Right forelimb (tissue), 1 donor: Measurements from ENCODE around the gene C22orf31.

ENCODE experiments used
- DNase-seq: peaks from one replicate; pipeline ENCODE4 v3.0.0-alpha.2; 2018

C22orf31 gene

DNA sequence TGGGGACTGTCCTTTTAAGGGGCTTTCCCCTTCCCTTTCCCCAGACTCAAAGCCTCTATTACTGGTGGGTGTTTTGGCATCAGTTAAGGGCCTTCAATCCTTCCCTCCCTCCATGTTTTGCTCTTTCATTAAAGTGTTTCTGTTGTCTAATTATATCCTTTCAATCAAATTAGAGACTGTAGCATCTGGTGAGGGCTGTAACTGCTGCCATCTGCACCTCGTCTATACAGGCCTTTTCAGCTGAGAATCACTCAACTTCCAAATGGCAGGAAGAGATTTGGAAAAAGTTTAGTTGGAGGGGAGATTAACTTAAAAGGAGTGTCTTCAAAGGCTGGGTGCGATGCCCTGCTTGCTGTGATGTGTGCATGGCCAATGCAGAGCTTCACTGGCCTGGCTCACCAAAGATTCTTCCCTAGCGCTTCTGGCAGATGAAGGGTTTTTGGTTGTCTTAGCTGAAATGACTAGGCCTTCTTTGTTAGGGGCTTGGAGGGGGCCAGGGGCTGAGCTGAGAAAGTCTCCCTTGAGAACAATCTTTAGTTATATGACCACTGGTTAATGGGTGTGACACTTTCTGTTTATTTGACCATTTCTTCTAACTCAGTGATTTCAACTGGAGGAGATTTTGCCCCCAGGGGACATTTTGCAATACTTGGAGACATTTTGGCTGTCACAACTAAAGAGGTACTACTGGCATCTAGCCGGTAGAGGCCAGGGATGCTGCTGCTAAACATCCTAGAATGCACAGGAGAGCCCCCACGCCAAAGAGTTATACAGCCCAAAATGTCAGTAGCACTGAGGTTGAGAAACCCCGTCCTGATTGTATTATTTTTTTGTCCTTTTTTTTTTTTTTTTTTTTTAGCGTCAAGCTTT lies 18.7 kb upstream of the C22orf31 start:
- DNase-seq: no peak

DNA sequence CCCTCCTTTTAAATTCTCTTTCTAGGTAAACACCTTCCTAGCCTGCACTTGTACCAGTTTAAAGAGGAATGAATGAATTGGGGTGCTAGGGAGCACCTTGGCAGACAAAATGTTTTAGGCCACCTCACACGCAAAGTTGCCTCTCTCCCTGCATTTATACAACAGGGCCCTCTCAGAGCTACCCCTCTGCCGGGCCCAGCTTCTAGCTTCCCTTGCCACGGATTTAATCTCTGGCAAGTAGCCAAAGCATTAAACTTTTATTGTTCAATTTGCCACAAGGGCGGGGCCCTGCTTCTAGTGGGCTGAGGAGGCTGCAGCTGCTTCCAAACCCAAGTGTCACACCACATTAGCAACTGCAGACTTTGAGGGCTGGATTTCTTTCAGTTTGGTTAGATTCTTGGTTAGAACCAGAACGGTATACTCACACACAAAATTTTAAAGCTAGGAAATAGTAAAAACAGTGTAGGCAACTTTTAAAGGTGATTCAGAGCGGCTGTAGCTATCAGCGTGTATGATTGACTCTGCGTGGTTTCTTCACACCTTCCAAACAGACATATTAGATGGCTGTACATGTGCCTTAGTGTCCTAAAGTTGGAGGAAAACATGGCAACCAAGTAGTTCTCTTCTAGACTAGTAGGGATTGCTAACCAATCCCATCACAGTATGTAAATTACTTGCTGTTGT lies 17.7 kb upstream of the C22orf31 start:
- DNase-seq: no peak

DNA sequence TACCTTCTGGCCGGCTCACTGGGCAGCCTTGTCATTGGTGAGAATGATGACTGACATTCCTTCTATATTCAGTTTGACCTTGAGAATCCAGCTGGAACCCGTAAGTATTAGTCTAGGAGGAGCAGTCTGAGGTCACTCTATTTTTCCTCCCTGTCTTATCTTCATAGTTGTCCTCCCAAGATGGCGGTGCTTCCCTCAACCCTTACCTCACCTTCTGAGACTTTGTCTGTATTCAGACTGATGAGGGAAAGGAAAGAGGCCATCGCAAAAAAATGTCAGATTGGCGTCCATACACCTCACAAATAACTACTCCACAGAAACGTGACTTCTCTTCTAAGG lies 17.2 kb upstream of the C22orf31 start:
- no peak for DNase-seq

DNA sequence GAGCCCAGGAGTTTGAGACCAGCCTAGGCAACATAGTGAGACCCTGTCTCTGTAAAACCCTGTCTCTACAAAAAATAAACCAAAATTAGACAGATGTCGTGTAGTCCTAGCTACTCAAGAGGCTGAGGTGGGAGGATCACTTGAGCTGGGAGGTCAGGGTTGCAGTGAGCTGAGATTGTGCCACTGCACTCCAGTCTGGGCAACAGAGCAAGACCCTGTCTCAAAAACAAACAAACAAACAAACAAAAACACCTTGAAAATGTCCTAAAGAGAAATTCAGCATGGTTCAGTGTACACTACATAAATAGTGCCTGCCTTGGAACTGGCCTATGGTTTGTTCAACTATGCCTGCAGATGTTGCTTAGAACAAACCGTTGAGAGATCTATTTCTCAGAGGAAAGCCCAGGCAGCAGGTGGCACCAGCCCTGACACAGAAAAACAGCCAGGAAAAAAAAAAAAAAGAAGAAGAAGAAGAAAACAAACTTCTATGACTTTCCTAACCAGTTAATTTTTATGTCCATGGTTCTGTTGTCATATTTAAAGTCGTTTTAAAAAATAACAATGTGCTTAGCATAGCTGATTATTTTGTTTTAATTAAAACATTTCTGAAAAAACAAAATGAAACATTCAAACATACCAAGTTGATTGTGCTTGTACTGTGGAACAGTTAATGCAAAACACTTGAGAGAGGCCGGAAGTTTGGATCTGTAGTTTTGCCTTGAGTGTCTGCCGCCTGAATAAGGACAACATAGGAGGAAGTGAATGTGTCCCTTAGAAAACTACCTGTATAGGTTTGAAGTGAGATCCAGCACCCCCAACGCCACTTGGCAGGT lies 16.6 kb upstream of the C22orf31 start:
- no peak for DNase-seq

DNA sequence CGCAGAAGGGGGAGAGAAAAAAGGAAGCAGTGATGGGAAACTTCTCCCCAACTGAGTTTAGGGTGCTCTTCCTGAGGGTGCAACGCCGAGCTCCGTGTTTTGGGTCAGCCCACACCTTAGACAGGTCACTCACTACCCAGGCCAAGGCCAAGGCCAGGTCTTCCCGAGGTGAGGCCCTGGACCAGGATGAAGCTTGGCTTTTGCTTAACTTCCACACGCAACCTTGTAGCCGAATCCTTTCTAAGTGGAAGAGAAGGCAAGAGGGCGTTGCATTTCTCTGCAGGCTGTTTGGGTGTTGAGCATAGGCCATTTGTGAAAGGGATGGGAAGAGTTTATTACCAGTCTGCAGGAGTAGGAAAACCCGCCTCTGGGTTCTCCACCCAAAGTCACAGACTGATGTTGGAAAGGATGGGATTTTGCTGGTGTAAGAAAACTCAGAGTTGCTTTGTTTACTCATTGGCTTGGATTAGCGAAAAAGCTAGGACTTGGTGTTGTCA lies 12.7 kb upstream of the C22orf31 start:
- DNase-seq: no peak

DNA sequence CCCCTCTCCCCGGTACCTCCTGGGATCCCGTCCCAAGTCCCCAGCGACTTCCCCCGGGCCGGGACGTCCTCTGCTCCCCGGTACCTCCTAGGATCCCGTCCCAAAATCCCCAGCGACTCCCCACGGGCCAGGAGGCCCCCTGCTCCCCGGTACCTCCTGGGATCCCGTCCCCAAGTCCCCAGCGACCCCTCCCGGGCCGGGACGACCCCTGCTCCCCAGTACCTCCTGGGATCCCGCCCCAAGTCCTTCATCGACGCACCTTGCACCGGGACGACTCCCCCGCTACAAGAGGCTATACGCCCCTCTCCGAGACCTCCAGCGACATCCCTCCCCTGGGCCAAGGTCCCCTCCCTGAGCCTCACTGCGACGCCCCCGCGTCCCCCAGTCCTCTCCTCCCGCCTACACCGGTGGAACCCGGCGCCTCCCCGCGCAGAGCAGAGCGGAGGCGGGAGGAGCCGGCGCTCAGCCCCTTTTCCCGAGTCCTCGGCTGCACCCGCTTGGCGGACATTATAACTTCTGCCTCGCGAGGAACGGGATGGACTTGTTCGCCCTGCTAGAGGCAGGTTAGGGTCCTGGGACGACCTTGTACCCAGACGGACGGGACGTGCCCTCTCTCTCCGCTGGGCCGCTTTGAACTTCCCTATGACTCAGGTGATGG lies 12.1 kb upstream of the C22orf31 start:
- DNase-seq: peak; percentile 61

DNA sequence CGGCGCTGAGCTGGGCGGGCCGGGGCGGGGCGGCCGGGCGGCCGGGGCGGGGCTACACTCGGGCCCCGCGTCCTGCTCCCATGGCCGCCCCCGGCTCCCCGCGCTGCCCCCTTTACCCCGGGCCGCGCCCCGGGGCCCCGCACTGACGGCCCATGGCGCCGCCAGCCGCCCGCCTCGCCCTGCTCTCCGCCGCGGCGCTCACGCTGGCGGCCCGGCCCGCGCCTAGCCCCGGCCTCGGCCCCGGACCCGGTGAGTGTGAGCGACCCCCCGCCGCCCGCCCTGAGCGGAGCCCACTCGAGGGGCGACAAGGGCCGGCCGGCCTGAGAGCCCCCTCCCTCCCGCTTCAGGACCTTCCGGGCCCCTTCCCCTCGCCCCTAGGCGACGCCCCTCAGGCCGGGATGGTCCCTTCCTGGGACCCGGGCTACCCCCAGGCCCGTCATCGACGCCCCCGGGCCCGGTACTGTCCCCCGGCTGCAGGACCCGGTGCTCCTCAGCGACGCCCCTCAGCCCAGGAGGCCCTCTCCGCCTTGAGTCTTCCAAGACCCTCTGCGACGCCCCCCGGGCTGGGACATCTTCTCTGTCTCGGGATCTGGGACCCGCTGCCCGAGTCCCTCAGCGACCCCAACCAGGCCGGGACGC lies 11.5 kb upstream of the C22orf31 start, which contains the start of gene KREMEN1:
Gene KREMEN1, plus strand, starts transcription at position 57 of the 639 bp plus-strand sequence. Its CDS starts 96 bp downstream, at position 153.
- DNase-seq: no peak

DNA sequence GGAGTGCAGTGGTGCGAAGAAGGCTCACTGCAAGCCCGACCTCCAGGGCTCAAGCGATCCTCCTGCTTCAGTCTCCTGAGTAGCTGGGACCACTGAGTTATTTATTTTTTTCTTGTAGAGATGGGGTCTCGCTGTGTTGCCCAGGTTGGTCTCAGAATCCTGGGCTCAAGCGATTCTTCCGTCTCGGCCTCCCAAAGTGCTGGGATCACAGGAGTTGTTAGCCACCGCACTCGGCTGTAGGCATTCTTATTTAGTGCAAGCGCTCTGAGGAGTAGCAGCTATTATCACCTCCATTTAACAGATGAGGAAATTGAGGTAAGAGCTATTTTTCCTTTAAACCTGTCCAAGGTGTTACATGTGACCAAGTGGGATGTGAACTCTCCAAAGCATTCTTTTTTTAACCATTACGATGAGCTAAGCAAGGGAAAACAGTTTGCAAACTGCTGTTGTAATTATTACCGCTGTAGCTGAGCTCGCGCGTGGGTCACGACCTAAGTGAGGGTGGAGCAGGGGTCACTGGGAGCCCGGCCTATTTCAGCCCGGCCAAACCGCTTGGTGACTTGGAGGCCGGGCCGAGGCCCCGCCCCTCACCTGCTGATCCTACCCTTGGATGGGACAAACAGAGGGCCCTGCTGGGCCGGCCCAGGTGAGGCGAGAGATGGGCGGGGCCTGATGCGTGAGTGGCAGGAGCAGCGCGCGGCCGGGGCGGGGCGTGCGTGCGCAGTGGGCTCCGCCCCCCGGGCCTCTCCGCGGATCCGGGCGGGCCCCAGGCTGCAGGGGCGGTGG lies 10.8 kb upstream of the C22orf31 start:
- peak; percentile 87 for DNase-seq

DNA sequence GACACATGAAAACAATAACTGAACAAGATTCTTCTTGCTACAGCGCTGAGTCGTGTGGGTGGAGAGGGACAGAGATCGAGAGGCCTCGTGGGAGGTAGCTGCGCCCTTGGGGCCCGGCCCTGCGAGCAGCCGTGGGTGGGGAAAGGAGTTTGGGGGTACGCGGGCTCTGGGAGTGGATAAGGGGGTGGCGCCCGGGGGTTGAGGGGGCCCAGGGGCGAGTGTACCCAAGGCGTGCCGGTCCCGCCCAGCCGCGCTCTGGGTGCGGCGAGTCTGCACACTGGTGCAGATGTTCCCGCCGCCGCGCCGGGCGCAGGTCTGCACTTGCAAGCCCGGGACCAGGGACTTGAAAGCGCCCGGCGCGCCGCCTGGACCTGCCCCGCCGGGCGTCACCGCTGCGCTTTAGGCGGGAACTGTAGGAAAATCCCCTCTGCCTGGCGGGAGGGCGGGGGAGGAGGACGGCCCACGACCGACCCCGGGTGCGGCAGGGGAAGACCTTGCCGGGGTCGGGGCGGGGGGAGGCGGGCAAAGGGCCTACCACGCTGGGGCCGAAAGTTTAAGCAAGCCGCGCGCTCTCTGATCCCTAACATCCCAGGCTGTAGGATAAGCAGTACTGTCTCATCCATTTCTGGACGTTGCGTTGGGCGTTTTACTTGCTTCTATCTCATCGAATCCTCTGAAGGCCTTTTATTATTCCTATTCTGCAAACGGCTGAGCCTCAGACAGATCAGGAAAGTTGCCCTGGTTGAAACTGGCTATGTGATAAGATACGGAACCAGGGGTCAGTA lies 9.8 kb upstream of the C22orf31 start:
- DNase-seq: peak; percentile 65

DNA sequence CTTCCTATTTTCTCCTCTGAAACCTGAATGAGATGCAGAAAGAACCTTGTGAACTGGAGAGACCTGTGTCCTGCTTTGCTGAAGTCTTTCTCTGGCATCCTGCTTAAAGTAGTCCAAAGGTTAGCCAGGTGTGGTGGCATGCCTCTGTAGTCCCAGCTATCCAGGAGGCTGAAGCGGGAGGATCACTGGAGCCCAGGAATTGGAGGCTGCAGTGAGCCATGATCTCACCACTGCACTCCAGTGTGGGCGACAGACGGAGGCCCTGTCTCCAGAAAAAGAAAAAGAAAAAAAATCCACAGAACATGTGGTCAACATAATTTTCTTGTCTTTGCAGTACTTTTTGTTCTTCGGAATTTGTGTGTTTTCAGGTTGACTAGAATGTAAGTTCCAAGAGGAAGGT lies 8.9 kb upstream of the C22orf31 start:
- no peak for DNase-seq

DNA sequence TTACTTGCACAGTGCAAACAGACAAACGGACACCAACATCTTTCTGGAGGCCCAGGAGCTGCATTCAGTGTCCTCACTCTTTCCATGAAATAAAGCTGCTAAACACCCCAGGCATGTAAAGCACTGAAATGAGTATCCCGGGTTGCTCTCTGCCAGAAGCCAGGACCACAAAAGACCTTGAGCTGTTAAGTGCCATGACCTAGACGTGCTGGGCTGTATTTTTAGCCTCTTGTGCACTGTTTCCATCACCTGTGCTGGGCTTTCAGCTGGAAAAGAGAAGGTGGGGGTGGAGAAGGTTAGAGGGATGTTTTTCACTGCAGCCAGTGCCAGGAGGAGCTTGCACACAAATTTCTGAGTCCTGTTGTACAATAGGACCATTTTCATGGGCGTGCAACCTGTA lies 7.8 kb upstream of the C22orf31 start:
- no peak for DNase-seq

DNA sequence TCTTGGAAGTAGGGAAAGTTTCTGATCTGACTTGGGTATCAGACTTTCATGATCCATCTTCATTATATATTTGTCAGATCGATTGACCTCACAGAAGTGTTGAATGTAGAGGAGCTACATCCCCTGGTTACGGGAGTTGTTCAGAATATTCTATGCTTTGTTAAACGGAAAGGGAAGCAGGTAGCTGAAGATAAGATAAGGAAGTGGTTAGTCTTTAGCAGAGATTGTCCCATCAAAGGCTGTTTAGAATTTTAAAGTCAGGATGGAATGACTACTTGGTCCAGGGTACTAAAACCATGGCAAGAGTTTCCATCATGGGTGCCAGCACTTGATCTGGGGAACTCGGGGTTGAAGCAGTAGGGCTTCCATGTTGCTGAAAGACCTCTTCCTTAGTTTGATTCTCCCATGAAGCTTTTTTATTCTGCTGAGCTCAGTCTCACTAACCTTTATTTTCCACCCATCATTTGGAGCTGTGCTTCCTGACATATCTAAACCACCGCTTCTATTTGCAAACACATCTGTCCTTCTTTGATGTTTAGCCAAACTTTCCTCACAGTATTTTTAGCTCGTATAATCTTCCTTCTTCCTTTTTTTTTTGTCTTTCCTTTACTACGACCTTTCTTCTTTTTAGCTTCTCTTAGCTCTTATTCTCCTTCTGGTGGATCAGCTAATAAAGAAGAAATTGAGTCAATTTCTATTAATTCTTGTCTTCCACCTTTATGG lies 4.0 kb upstream of the C22orf31 start:
- DNase-seq: no peak

DNA sequence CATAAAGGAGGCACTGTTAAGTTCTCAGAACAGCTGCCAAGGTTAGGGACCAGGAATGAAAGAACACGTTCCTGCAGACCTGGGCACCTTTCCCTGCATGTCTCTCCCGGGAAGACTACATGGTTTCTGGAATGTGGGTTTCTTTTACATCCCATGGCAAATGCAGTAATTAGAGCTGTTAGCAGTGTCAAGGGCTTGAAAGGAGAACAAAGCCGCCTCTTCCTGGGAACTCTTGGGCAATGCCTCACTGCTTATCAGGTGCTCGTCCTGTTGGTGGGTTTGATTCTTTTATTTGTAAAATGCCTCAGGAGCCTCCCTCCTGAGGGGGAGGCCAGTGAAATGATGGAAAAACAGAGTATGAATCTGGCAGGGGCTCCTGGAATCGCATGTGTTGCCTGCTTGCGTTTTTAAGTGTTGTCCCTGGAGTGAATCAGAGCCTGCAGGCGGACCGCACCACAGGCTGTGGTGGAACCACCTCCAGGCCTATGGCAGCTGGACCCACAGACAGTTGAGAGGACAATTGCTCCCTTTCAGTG lies 723 bp upstream of the C22orf31 start:
- DNase-seq: no peak

DNA sequence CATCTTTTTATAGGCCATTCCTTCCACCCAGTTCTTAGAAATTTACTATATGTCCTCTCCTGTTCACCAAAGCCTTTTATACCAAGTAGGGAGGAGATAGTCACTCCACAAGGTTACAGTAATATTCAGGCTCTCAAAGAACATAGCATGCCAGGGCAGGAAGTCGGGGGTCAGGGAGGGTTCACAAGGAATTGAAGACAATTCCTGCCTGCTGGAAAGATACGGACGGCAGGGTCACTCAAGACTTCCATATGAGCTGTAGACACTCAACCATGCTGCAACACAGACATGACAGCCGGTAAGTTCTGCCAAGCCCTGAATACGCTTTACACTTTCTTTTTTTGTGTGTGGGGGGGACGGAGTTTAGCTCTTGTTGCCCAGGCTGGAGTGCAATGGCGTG lies 700 bp downstream of the C22orf31 start:
- no peak for DNase-seq

DNA sequence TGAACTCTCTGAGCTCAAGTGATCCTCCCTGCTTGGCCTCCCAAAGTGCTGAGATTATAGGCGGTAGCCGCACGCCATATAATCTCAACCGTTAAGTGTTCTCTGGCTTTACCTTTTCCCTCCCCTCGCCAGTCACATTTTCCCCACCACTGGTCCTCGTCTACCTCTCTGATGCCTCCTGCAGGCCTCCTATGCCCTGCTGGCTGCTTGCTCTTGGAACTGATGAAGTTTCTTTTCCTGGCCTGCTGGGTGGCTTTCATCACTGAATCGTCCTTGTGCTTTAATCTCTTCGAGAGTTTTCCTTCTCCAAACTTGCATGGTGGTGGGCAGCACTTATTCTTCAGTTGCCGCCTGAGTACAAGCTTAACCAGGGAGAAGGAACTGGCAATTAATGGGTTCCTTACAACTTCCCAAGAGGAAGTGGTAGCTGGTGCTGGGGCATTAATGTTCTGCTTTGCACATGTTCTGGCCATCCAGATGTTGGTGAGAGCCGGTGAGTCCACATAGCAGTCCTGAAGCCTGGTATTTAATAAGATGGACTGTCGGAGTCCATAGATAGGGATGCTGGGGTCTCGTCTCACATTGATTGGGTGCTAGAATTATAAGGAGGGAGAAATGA lies 1.3 kb downstream of the C22orf31 start:
- no peak for DNase-seq

DNA sequence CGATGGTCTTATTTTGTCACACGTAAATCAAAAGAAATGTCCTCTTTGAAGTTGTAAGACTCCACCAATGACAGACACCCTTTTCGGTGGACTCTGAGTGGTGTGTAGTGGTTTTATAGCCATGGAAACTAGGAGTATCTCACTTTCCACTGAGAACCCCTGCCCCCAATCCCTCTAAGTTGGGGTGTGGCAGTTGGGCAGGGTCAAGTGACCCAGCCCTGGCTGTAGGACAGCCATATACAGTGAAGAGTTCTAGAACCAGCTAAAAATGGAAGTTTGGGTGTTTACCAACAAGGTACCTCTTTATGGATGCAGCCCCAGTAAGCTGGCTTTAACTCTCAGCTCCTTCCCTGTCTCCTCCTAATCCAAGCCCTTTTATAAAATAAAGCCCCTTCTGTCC lies 5.2 kb downstream of the C22orf31 start:
- no peak for DNase-seq

DNA sequence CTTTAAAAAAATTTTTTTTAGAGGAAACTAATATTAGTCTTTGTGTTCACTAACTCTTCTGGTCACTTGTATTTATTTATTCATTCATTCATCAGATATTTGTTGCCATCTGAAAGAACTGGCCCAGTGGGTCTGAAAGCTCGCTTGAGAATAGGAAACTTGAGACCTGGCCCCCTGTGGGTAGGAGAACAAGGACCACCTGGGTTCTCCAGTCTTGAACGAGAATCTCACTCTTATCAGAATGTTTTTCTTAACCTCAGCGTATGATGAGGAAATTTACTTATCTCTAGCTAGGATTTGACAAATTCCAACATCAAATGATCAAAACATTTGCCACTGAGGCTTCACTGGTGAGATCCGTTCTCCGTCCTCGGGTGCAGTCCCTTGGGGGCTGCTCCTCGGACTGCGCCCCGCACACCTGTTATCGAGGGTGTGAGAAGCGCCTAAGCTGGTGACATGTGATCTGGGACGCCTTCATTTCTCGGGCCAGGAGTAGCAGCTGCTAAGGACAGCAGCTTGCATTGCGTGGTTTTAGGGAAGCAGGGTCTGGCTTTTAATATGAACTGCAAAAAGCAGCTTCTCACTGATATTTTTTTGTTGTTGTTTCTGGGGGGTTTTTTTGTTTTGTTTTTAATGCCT lies 6.3 kb downstream of the C22orf31 start:
- DNase-seq: no peak

DNA sequence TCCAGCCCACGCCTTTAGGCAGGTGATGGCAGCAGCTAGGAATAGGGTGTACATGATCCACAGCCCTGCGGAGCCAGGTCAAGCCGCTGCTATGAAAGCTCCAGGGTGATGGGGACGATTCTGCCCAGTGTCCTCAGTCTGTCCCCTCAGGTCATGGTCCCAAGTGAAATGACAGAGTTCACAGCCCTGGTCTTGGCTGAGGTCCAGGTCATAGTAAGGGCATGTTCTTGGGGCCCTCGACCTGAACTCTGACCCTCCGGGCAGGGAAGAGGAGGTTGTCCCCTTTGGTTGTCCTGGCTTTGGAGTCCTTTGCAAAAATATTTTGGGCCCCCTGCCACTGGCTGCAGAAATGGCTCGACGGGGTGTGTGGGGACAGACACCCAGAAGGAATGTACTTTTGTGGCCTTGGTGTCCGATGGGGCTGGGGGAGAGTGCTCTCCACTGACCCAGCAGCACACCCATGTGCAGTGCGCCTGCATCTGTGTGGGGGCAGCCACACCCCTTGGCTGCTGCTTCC lies 7.3 kb downstream of the C22orf31 start:
- no peak for DNase-seq
